Stimulated activated naive CD4-positive, alpha-beta T cell (primary cell): ENCODE measurements around the gene ARL16.

Experiments used
- DNase-seq, 6 experiments: peaks; one replicate each; lab custom pipeline; 2025; lab: John Stamatoyannopoulos, UW

ARL16 gene

DNA sequence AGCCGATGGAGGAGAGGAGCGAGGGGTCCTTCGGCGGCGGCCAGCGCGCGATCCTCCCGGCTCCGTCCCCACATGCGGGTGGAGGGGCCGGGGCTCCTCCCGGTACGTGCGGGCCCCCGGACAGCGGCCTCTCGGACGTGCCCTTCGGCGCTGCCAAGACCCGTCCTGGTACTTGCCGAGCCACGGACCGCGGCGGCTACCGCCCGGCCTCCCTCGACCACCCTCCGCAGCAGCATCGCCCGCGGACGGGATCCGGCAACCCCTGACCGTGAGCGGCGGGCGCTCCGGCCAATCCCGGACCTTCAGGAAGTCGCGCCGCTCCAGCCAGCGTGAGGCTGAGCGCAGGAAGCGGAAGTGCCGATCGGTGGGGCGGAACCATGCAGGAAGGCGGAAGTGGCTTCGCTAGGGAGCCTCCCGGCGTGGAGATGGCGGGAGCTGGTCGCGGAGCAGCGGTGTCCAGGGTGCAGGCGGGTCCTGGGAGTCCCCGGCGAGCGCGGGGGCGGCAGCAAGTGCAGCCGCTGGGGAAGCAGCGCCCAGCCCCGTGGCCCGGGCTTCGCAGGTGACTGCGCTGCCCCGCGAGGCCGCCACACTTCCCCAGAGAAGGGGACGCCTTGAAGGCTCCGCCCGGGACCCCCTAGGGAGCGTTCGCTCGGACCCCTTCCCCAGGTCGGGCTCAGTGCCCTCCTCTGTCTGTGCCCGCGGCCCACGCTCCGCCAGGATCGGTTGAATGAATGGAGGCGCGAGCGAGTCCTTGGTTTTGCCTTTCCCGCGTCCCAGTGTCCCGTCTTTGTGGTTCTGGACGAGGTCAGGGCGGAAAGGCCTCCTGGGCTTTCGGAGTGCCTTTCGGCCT lies 17.0 kb downstream of the ARL16 start, which contains the start of the genes CCDC137 and OXLD1:
Gene CCDC137, plus strand, starts transcription at position 396 of the 850 bp plus-strand sequence. Its CDS starts 30 bp downstream, at position 426.
Gene OXLD1, minus strand, starts transcription at position 264 of the 850 bp plus-strand sequence. Its CDS starts 28 bp downstream, at position 236.
- DNase-seq, result peak; percentile 83 to 91 (median 88)

DNA sequence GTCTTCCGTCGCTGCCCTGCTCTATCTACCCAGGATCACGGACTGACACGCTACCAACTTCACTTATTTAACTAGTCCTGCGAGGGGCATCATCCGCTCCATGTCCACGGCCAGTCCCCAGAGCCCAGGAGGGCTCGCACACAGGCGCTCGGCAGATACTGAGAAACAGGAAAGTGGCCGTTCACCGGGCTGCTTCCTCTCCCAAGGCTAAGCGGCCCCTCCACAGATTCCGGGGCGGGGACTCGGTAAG lies 17.6 kb downstream of the ARL16 start:
- DNase-seq, result no peak

DNA sequence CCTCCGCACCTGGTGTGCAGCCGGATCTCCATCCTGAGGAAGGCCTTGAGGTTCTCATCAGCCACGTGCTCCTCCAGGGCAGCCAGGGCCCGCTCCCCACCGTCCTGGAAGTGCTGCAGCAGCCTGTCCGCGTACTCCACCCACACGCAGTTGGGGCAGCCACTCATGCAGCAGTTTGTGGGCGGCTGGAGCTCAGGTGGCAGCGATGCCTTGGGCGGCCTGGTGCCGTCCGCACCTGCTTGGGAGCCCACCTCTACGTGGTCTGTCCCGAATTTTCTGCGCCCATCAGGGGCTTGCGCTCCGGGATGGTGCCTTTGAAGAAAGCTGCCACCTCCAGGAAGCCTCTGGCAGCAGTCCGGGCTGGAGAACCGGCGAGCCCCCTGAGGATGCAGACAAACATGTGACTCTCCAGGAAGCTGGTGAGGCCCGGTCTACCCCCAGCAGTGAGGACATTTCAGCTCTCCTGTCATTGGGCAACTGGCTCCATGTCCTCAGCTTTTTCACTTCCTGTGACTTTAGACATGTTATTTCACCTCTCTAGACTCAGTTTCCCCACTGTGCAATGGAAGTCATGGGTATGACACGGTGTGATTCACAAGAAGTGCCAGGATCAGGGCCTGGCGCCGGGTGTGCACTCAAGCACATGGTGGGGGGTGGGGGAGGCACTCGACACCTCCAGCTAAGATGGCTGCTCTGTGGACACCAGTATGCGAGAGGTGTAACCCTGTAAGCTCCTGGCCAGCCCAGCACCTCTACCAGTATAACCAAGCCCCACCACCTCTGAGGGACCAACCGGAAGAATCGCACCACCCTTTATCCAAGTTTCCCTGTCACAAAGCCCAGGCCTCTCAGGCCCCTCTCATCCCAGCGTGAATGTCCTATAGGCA lies 18.1 kb downstream of the ARL16 start:
- DNase-seq, result peak in 1 of 6 experiments; percentile 47

DNA sequence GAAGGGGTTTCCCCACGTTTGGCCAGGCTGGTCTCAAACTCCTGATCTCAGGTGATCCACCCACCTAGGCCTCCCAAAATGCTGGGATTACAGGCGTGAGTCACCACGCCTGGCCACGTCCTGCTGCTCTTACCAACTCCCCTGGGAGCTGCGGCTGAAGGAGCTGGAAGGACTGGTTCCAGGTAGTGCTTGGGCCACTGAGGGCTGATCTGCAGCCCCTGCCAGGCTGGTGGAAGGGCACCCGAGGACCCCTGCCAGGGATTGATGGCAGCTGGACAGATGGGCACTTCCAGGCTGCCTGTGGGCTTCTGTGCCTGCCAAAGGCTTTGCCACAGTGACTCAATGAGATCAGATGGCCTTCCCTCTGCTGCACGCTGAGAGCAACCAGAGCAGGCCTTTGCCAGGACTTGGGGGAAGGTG lies 19.5 kb downstream of the ARL16 start:
- DNase-seq, result no peak

DNA sequence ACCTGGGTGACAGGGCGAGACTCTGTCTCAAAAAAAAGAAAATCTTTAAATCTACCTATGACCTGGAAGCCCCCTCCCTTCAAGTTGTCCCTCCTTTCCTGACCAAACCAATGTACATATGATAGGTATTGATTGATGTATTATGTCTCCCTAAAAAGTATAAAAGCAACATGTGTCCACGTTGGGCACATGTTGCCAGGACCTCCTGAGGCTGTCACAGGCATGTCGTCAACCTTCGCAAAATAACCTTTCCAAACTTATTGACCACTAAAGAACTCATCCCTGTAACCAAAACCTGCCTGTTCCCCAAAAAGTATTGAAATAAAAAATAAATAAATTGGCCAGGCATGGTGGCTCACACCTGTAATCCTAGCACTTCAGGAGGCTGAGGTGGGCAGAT lies 21.6 kb downstream of the ARL16 start:
- DNase-seq, result no peak

DNA sequence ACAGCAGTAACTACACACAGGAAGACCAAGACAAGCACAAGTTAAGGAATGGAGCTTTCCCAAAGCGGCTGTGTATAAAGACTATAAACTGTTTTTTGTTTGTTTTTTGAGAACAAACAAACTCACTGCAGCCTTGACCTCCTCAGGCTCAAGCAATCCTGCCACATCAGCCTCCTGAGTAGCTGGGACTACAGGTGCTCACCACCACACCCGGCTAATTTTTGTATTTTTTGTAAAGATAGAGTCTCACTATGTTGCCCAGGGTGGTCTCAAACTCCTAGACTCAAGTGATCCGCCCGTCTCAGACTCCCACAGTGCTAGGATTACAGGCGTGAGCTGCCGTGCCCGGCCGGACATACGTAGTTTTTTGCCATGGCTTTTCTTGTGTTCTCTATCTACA lies 23.2 kb downstream of the ARL16 start:
- DNase-seq, result no peak

DNA sequence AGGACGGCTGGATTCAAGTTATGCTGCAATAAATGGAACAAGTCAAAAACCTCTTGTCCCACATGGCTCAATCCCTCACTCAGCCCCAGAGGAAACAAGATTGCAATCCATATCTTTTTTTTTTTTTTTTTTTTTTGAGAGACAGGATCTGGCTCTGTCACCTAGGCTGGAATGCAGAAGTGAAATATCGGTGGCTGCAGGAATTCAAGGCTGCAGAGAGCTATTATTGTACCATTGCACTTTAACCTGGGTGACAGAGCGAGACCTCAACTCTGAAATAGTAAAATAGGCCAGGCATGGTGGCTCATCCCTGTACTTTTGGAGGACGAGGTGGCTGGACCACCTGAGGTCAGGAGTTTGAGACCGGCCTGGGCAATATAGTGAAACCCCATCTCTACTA lies 24.6 kb downstream of the ARL16 start:
- no peak for DNase-seq

DNA sequence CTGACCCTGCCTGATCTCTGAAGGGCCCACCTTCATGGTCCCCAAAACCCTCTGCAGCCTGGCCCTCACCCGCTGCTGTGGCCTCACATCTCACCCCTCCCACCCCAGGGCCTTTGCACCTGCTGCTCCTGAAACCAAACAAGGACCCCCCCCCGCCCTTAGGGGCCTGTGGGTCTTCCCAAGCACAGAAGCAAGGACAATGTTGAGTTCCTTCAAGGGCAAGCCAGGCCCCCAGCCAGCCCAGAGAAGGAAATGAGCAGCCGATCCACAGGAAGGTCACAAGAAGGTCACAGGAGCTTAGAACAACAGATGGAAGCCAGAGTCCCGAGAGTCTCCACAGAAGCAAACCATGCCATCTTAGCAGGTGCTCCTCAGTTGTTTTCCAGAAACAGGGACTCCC lies 26.8 kb downstream of the ARL16 start:
- no peak for DNase-seq

DNA sequence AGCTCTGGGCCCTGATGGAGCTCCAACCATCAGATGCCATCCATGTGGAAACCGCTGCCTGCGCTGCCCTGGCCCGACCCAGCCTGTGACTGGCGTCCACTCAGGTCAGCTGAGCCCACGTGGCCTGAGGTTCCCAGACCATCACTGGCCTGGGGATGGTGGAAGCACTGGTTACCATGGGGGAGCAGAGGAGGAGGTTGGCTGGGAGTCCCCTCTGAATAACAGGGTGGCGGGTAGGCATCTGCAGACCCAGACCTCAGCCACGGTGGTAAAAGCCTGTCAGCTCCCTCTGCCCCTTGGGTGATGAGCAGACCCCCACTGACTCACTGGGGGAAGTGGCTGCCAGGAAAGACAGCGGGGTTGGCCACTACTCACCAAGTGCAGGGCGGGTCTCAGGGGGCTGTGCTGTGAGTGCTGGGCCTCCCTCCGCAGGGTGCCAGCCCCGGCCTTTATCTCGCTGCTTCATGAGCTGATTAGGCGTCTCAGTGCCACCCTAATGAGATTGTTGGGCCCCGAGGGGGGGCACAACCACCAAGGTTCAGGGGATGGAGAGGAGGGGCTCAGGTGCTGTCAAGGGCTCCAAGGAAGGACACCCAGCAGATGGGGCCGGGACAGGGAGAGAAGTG lies 27.4 kb downstream of the ARL16 start, which contains the start of gene PDE6G:
Gene PDE6G, minus strand, starts transcription at position 425 of the 626 bp plus-strand sequence. CDS start 3,237 bp downstream, outside the sequence.
- no peak for DNase-seq

DNA sequence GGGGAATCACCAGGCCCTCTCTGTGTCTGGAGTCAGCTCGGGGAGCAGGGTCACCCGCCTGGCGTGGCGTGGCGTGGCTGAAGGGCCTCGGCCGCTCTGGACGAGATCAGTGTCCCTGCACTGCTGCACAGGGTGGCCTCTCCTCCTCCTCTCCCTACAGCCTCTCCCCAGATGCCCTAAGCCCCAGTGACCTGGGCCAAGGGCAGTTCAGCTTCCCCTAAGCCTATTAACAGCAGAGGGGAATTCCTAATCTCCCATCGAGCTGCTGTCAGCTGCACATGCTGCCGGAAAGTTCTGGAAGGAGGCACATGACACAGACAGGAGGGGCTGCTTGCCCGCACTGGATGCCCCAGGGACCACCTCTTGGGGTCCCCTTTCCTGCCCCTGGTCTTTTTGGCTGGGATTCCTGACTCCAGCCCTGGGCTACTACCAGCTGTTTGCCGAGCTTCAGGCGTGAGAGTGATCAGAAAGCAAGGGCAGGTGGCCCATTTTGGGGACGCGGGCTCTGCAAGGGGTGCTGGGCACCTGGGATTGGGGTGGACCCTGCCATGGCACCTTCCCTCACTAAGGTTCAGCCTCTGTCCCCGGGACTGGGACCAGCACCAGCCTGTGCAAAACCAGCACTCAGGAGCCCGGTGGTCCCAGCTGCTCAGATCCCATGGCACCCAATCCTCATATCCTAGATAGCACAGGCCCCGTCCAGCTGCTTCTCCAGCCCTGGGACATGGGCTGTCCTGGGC lies 28.0 kb downstream of the ARL16 start:
- DNase-seq, result no peak

DNA sequence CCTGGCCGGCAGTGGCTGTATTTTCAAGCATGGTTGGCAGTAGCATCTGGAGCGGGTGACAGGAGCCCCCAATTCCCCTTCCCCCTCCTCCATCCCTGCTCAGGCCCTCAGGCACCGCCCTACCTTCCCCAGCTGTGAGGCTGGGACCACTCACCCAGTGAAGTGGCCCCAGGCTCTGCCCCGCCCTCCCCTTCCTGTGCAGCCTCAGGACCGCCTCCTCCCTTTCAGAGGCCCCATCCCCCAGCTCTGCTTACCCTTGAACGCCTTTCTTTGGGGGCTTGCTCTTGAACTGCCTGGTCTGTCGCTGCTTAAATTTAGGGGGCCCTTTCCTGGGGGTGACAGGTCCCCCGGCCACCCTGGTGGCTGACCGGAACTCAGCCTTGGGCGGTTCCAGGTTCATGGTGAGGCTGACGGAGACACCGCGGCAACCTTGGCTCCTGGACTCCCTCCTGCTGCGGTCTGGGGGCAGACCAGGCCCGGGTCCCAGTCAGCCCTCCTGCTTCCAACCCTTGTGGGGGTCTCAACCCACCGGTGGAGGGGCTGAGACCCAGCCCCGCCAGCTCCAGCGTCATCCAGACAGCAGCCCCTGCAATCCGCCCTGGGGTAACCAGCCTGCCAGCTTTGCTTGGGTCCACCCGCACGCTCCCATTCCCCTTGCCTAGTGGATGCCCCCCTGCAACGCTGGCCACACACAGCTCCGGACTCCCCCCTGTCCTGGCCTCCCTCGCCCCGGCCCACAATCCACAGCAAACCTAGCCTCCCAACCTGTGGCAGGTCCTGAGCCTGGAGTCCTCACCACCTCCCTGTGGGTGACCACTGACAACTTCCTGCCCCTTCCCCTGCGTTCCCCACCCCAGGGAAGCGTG lies 30.5 kb downstream of the ARL16 start:
- DNase-seq, result peak in 1 of 6 experiments; percentile 10

DNA sequence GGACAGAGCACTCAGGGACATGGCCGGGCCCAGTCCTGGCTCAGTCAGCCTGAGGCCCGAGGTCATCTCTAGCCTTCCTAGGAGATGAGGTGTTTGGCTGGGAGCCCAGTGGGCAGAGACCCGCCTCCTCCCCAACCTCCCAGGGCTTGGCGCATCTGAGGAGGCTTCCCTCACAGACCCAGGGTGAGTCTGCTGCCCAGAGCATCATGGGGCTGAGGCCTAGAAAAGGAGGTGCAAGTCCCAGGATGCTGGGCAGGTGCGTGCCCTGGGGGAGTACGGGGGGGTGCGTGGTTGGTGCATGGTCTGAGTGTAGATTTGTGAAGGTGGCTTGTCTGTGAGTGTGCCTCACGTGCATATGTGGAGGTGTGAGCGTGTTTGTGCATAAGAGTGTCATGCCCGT lies 31.9 kb downstream of the ARL16 start:
- DNase-seq, result no peak

DNA sequence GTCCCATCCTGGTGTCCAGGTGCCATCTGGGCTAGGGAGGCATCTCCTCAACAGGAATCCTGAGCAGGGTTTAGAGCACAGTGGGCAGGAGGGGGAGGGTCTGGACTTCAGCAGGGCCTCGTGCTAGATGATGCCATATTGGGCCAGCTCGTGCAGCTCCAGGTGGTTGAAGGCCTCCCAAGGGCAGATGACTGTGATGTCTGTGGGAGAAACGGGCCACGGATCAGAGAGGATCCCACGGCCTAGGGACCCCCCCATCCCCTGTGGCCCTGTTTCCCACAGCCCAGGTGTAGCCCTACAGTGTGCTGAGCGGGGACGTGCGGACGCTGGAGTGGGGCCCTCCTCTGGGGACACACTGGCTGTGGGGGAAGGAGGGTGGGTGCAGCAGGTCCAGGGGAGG lies 32.6 kb downstream of the ARL16 start:
- DNase-seq, result no peak

DNA sequence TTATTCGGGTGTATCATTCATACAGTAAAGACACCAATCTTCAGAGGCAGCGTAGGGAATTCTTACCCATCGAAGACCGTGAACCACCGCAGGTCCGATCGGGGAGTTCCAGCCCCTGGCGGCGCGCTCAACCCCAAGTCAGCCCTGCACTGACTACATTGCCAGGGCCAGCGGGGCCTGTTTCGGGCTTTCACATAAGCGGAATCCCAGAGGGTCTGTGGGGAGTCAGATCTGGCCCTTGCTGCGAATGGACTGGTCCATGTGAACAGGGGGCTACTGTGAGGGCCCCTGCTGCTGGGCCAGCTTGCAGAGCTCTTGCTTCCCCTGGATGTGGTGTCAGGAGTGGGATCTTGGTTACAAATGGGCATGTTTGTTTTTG lies 34.9 kb downstream of the ARL16 start:
- no peak for DNase-seq

DNA sequence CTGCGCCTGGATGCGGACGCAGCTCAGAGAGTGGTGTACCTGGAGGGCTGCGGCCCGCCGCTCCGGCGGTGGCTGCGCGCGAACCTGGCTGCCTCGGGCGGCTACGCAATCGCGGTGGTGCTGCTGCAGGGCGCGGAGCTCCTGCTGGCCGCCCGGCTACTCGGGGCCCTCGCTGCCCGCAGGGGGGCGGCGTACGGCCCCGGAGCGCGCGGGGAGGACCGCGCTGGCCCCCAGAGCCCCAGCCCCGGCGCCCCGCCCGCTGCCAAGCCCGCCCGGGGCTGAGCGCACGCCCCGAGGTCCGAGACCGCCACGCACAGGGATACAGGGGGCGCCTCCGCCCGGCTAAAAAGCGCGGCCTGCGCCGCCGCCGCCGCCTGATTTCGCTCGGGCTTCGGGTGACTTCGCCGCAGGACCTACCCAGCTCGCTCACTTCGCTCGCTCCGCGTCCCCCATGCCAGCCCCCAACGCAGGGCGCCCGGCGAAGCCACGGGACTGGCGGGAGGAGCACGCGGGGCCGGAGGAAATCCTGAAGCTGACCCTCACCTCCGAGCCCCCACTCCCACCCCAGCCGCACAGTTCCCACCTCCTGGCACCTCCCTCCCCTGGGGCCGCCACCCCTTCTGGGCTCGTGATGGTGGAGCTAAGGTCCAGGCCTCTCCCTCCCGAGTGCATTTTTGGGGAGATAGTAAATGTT lies 35.4 kb downstream of the ARL16 start:
- no peak for DNase-seq

DNA sequence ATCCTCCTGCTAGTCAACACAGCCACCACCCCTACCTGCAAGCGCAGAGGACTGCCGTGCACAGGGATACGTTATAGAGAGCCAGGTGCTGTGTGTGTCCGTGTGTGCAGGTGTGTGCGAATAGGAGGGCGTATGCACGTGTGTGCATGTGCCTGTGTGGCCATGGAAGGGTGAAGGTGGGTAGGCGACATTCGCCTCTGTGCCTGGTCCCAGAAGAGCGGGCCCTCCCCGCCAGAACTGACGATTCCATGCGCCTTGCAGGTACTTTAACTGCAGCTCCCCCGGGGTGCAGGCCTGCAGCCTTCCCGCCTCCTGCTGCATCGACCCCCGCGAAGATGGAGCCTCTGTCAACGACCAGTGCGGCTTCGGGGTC lies 36.0 kb downstream of the ARL16 start:
- no peak for DNase-seq

DNA sequence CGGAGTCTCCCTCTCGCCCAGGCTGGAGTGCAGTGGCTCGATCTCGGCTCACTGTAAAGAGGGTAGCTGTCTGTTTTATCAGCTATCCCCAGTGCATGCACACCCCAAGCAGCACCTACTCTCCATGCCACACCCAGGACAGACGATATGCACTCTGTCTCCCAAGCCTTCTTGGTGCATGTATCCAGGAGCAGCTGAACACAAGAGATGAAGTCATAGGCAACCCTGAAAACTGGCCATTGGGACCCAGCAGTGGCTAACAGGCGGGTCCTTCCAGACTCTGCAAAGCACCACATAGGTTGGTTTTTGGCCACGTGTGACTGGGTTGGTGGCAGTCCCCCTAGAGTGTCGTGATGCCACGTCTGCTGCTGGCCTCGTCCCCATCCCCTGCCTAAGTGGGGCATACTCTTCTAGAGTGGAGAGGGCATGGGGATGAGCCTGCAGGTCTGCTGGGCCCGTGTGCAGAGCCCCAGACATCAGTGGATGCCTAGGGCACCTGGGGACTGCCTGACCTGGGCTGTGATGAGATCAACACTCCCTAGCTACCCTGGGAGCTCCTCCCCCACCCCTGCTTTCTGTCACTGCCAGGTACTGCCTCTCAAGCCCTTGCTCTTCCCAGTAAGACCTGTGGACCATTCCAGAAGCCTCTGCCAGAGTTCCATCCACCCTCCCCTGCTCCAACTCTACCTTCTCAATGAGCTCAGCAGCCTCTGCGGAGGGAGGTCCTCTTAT lies 36.6 kb downstream of the ARL16 start:
- no peak for DNase-seq

DNA sequence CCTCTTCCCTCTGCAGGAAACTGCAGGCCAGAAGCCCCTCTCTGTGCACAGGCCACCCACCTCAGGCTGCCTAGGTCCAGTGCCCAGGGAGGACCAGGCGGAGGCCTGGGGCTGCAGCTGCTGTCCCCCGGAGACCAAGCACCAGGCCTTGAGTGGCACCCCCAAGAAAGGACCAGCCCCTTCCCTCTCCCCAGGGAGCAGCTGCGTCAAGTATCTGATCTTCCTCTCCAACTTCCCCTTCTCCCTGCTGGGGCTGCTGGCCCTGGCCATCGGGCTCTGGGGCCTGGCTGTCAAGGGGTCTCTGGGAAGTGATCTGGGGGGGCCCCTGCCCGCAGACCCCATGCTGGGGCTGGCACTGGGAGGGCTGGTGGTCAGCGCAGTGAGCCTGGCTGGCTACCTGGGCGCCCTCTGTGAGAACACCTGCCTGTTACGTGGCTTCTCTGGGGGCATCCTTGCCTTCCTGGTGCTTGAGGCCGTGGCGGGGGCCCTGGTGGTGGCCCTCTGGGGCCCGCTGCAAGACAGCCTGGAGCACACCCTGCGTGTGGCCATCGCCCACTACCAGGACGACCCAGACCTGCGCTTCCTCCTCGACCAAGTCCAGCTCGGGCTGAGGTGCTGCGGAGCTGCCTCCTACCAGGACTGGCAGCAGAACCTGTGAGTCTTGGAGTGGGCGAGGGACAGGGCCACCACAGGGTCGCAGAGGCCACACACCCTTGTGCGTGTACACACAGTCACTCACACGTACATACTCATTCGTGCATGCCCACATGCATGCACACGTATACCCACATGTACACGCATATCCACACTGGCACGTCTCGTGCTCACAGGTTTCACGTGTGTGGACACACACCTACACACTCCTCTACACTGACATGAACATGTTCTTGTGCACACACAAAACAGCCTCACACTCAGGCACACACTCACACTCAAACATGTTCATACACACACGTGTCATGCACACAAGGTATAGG lies 38.3 kb downstream of the ARL16 start:
- no peak for DNase-seq
